PC-3 (cell line): ENCODE measurements around the gene HRH2.

Experiments
- CTCF ChIP-seq: fragments of 300-600 bp; sonication (generic); conservative IDR thresholded peaks from 2 replicates; pipeline ENCODE4 v1.5.1; 2017; ENCODE audit warnings: antibody characterized with exemption, low read depth, mild to moderate bottlenecking, low read length
- EZH2 ChIP-seq: fragments of 300-600 bp; sonication (generic); IDR thresholded peaks from one replicate; pipeline ENCODE4 v1.6.1; 2017; ENCODE audit warnings: antibody characterized with exemption, mild to moderate bottlenecking, low read length; ENCODE audit not compliant: unreplicated experiment

- TF ChIP-seq CTCF (no peak), EZH2 (no peak)
These were observed 50.0 kb downstream of the HRH2 start for GRCh38 chr5:175707751-175708375.
